GM12878 (cell line): ENCODE measurements around the gene ZNF691. TPM values are rescaled to one million over a fixed set of nuclear protein-coding genes. Genes with fewer than 3 reads are reported as not detected.

Experiments used
- ATAC-seq: fragments of 200-7000 bp; cut with Tn5 transposase; 3 replicates; pipeline ENCODE4 v1.9.1; 2020; ENCODE audit warnings: mild to moderate bottlenecking, moderate library complexity
- BruUV-seq: library from RNA; stranded (reverse); fragments of 400-500 nt; replicated peaks from 2 replicates; lab custom pipeline; 2021; lab: Mats Ljungman, UMichigan
- CTCF ChIA-PET: fragments of 300-600 bp; sonication (Branson Sonifier 250); formaldehyde crosslinking; extraction: SDS; loops from one replicate; lab custom pipeline; 2021; ENCODE audit warnings: inconsistent platforms; lab: Yijun Ruan, JAX
- POLR2A ChIA-PET: fragments of 350-600 bp; formaldehyde crosslinking; extraction: SDS; loops from one replicate; lab custom pipeline; 2021; ENCODE audit warnings: inconsistent platforms; lab: Charles Lee
- RAD21 ChIA-PET: fragments of 300-600 bp; sonication (Branson Sonifier 250); formaldehyde crosslinking; loops from one replicate; lab custom pipeline; 2023; ENCODE audit warnings: antibody characterized with exemption; ENCODE audit not compliant: unreplicated experiment; lab: Charles Lee
- SMC1A ChIA-PET: fragments of 300-600 bp; sonication (Branson Sonifier 250); formaldehyde crosslinking; loops from one replicate; lab custom pipeline; 2023; ENCODE audit not compliant: unreplicated experiment, uncharacterized antibody; lab: Charles Lee
- DNase-seq: peaks from one replicate; pipeline ENCODE4 v3.0.0-alpha.2; 2011; ENCODE audit warnings: low read depth, low spot score
- FAIRE-seq: peaks from 3 replicates; lab custom pipeline; 2011; peaks lifted over from hg19 to GRCh38; lab: Jason Lieb, UNC
- H2AFZ ChIP-seq: 2 replicates; pipeline ENCODE4 v1.6.0; 2011; ENCODE audit warnings: low read depth, low read length, control low read depth; ENCODE audit not compliant: control insufficient read depth
- H3K27ac ChIP-seq: 2 replicates; pipeline ENCODE4 v1.5.1; 2011; ENCODE audit warnings: control low read depth; ENCODE audit not compliant: control insufficient read depth, insufficient read depth
- H3K27me3 ChIP-seq, 2 experiments: replicated peaks in 1 of 2; 2 replicates each; pipeline versions ENCODE4 v1.6.0 to v1.6.1; 2011; ENCODE audit warnings: low read length in 1 of 2; ENCODE audit not compliant: control insufficient read depth in 2 of 2, insufficient read depth in 2 of 2
- H3K36me3 ChIP-seq, 2 experiments: 2 replicates each; pipeline ENCODE4 v1.5.1; 2011; ENCODE audit warnings: low read length in 1 of 2; ENCODE audit not compliant: control insufficient read depth in 2 of 2, insufficient read depth in 2 of 2
- H3K4me1 ChIP-seq: 2 replicates; pipeline ENCODE4 v1.6.1; 2011; ENCODE audit warnings: mild to moderate bottlenecking, low read length, moderate library complexity, mixed read lengths; ENCODE audit not compliant: control insufficient read depth, insufficient read depth
- H3K4me2 ChIP-seq: 2 replicates; pipeline ENCODE4 v1.6.0; 2011; ENCODE audit warnings: control low read depth; ENCODE audit not compliant: control insufficient read depth, insufficient read depth
- H3K4me3 ChIP-seq: fragments of 200-600 bp; sonication (generic); 2 replicates; pipeline ENCODE4 v1.5.1; 2016
- H3K79me2 ChIP-seq: 2 replicates; pipeline ENCODE4 v1.6.0; 2011; ENCODE audit warnings: low read length; ENCODE audit not compliant: control insufficient read depth, insufficient read depth
- H3K9ac ChIP-seq: 2 replicates; pipeline ENCODE4 v1.8.0; 2011; ENCODE audit warnings: low read length, control low read depth, mixed read lengths; ENCODE audit not compliant: control insufficient read depth, insufficient read depth
- H3K9me3 ChIP-seq: replicated peaks from 3 replicates; pipeline ENCODE4 v1.5.1; 2011; ENCODE audit warnings: mild to moderate bottlenecking, low read length; ENCODE audit not compliant: control insufficient read depth, insufficient read depth
- H4K20me1 ChIP-seq: 2 replicates; pipeline ENCODE4 v1.6.0; 2011; ENCODE audit not compliant: control insufficient read depth, insufficient read depth
- ATF2 ChIP-seq: IDR thresholded peaks from 2 replicates; pipeline ENCODE4 v1.6.1; 2012; ENCODE audit warnings: low read length, inconsistent platforms
- ATF7 ChIP-seq: fragments of 450-650 bp; IDR thresholded peaks from 2 replicates; pipeline ENCODE4 v1.6.1; 2016; ENCODE audit warnings: low read depth, mild to moderate bottlenecking
- CBX3 ChIP-seq: fragments of 200-600 bp; sonication (generic); IDR thresholded peaks from 2 replicates; pipeline ENCODE4 v1.6.1; 2016; ENCODE audit warnings: low read depth, borderline replicate concordance
- FOXM1 ChIP-seq: IDR thresholded peaks from 2 replicates; pipeline ENCODE4 v1.6.1; 2012; ENCODE audit warnings: low read depth, mild to moderate bottlenecking, inconsistent platforms, low read length, moderate library complexity
- HDAC2 ChIP-seq: fragments of 200-600 bp; sonication (generic); IDR thresholded peaks from 2 replicates; pipeline ENCODE4 v1.6.1; 2017
- RUNX3 ChIP-seq: IDR thresholded peaks from 2 replicates; pipeline ENCODE4 v1.6.1; 2012; ENCODE audit warnings: low read length, inconsistent platforms
- SIX5 ChIP-seq: IDR thresholded peaks from 2 replicates; pipeline ENCODE4 v1.6.1; 2011; ENCODE audit warnings: mild to moderate bottlenecking, low read depth, low read length, moderate library complexity; ENCODE audit not compliant: severe bottlenecking
- YY1 ChIP-seq: IDR thresholded peaks from 2 replicates; pipeline ENCODE4 v1.6.1; 2011; ENCODE audit warnings: low read depth, mild to moderate bottlenecking, low read length
- ZNF274 ChIP-seq: IDR thresholded peaks from one replicate; pipeline ENCODE4 v1.8.0; 2011; ENCODE audit not compliant: insufficient read length, insufficient read depth
- WGBS: methylation state at CpG from one replicate; pipeline ENCODE4 v1.1.6; 2016; ENCODE audit warnings: low lambda C conversion rate; ENCODE audit not compliant: insufficient replicate concordance, insufficient coverage; ENCODE audit errors: missing lambda C conversion rate; 5-methylcytosine and 5-hydroxymethylcytosine counted together
- in situ Hi-C: fragments of 300-500 bp; cut with MboI; formaldehyde crosslinking; loops from 9 replicates; pipeline ENCODE4 v1.14.3; 2018; ENCODE audit warnings: mixed read lengths
- intact Hi-C: fragments of 100-400 bp; cut with micrococcal nuclease; formaldehyde crosslinking; loops from one replicate; pipeline ENCODE4 v1.14.2; 2022; ENCODE audit not compliant: unreplicated experiment
- polyA plus RNA-seq, 11 experiments: library from polyadenylated mRNA; depleted of rRNA in 4 of 11; unstranded in 6 of 11; stranded (reverse) in 5 of 11; fragments of >200 nt; fragmentation: Nextera tagmentation in 4 of 11; fragmentation: Illumina TruSeq in 1 of 11; extraction: Ambion mirVana in 4 of 11; extraction: Trizol in 1 of 11; gene quantifications; 1 replicate in 1 of 11; 2 replicates in 10 of 11; pipeline versions ENCODE4 v1.2.1 to v1.2.3, GENCODE V29; 2011 to 2016; ENCODE audit warnings: inconsistent platforms in 2 of 11, missing spikeins in 2 of 11, low read depth in 1 of 11
- total RNA-seq, 4 experiments: library from RNA; depleted of rRNA in 3 of 4; stranded (reverse); fragments of >200 nt in 3 of 4; fragmentation: Illumina TruSeq in 1 of 4; extraction: Trizol in 1 of 4; gene quantifications; 2 replicates each; pipeline versions ENCODE4 v1.2.1 to v1.2.3, GENCODE V29; 2013 to 2021

ZNF691 gene
- total and polyA plus RNA-seq, 10 of the 15 experiments (the other 5 are each of a cell fraction or from before 2014, with no cell fraction given) = 8.5 to 16.2 (median 12.2) TPM

- no peak overlapping the region for H3K9ac ChIP-seq
- H3K27me3 ChIP-seq = peaks cover 0 to 2% of the 10 kb centered on the region in 2 experiments; a peak in 2 of 4 replicates
- POLR2A ChIA-PET = no interaction called here
- no peak overlapping the region for H3K4me2 ChIP-seq
- TF ChIP-seq ATF7 (no peak), ZNF274 (no peak), YY1 (no peak), SIX5 (no peak)
- TF ChIP-seq, all 136 proteins: peak for 0
- H4K20me1 ChIP-seq = no peaks in the 10 kb centered on the region
- DNase-seq = no peak
- no peaks in the 10 kb centered on the region for H3K4me1 ChIP-seq
- no peak overlapping the region for H3K27ac ChIP-seq
- ATAC-seq = no peak
- ChIA-PET RAD21 (no interaction called here), SMC1A (interaction anchor here (0.8 kb wide), 1 partner anchor 43 kb away, joined by 3 read pairs; no protein-coding TSS in a partner anchor), CTCF (no interaction called here)
- intact Hi-C loops (no loop called here), in situ Hi-C loops (no loop called here)
- BruUV-seq = no TSS peak
- WGBS = 0% methylated on average over 4 of the region's 4 CpGs
- no peak overlapping the region for H3K4me3 ChIP-seq
- H3K36me3 ChIP-seq = no peaks in the 10 kb centered on the region
- no peaks in the 10 kb centered on the region for H3K79me2 ChIP-seq
- FAIRE-seq = no peak
- H2AFZ ChIP-seq = no peak overlapping the region
- peaks cover 2% of the 10 kb centered on the region; the same call in 1 of the 3 replicates for H3K9me3 ChIP-seq
These were observed 34.0 kb downstream of the ZNF691 start for GRCh38 chr1:42880384-42880783.

GRCh38 chr1:42886046-42886739 lies 39.8 kb downstream of the ZNF691 start:
- no peak overlapping the region for H3K4me3 ChIP-seq
- no peak overlapping the region for H2AFZ ChIP-seq
- no peak overlapping the region for H3K9ac ChIP-seq
- intact Hi-C loops = no loop called here
- FAIRE-seq (no peak), ATAC-seq (no peak), DNase-seq (no peak)
- no TSS peak for BruUV-seq
- ChIA-PET CTCF (no interaction called here), SMC1A (no interaction called here), POLR2A (no interaction called here), RAD21 (no interaction called here)
- 35% methylated on average over 16 of the region's 16 CpGs for WGBS
- H3K36me3 ChIP-seq = no peaks in the 10 kb centered on the region
- no peaks in the 10 kb centered on the region for H3K79me2 ChIP-seq
- no peaks in the 10 kb centered on the region for H4K20me1 ChIP-seq
- no peak for TF ChIP-seq CBX3
- TF ChIP-seq FOXM1 = no peak
- no peak for TF ChIP-seq ATF2
- TF ChIP-seq RUNX3 = no peak
- no peak for TF ChIP-seq HDAC2
- no peak overlapping the region for H3K27ac ChIP-seq
- H3K4me2 ChIP-seq = no peak overlapping the region
- H3K4me1 ChIP-seq = no peaks in the 10 kb centered on the region
- H3K27me3 ChIP-seq = no peaks in the 10 kb centered on the region
- no peaks in the 10 kb centered on the region for H3K9me3 ChIP-seq
- in situ Hi-C loops = no loop called here
